Upper lobe of left lung (tissue), 6 donors: ENCODE measurements around the gene EFNB2. TPM values are rescaled to one million over a fixed set of nuclear protein-coding genes. Genes with fewer than 3 reads are reported as not detected.

ENCODE experiments used
- ATAC-seq, 2 donors: fragments of 200-7000 bp; cut with Tn5 transposase; one replicate each; pipeline ENCODE4 v1.9.1; 2022; ENCODE audit warnings: mild to moderate bottlenecking in 2 of 2, moderate library complexity in 2 of 2; ENCODE audit not compliant: low FRiP score in 2 of 2
- DNase-seq, 2 donors: peaks; one replicate each; pipeline ENCODE4 v3.0.0-alpha.2; 2019 to 2020
- H3K27ac ChIP-seq, 4 donors: fragments of 200-600 bp; sonication (generic); one replicate each; pipeline ENCODE4 v1.5.1; 2016 to 2019
- H3K27me3 ChIP-seq, 4 donors: fragments of 200-600 bp; sonication (generic); one replicate each; pipeline ENCODE4 v1.5.1; 2017 to 2019
- H3K36me3 ChIP-seq, 4 donors: fragments of 200-600 bp; sonication (generic); one replicate each; pipeline ENCODE4 v1.5.1; 2016 to 2019
- H3K4me1 ChIP-seq, 4 donors: fragments of 200-600 bp; sonication (generic); one replicate each; pipeline ENCODE4 v1.5.1; 2018 to 2019
- H3K4me3 ChIP-seq, 4 donors: fragments of 200-600 bp; sonication (generic); one replicate each; pipeline ENCODE4 v1.5.1; 2017 to 2019; ENCODE audit warnings: mild to moderate bottlenecking in 2 of 4, moderate library complexity in 1 of 4
- H3K9me3 ChIP-seq, 4 donors: fragments of 200-600 bp; sonication (generic); one replicate each; pipeline ENCODE4 v1.5.1; 2018 to 2019
- EP300 ChIP-seq, 4 donors: sonication (generic); formaldehyde crosslinking; IDR thresholded peaks; one replicate each; pipeline ENCODE4 v1.5.1; 2017; ENCODE audit warnings: antibody characterized with exemption in 4 of 4, control low read depth in 2 of 4
- POLR2A ChIP-seq, 4 donors: fragments of 450-650 bp; IDR thresholded peaks; one replicate each; pipeline ENCODE4 v1.5.1; 2016 to 2017; ENCODE audit warnings: antibody characterized with exemption in 4 of 4, mild to moderate bottlenecking in 2 of 4
- POLR2AphosphoS5 ChIP-seq, 2 donors: sonication (generic); formaldehyde crosslinking; IDR thresholded peaks; one replicate each; pipeline ENCODE4 v1.5.1; 2017; ENCODE audit warnings: antibody characterized with exemption in 2 of 2
- WGBS, 2 donors: methylation state at CpG; one replicate each; pipeline ENCODE4 v1.1.5; 2017 to 2018; 5-methylcytosine and 5-hydroxymethylcytosine counted together
- total RNA-seq, 6 donors: library from RNA; depleted of rRNA in 4 of 6; stranded (reverse); fragments of >200 nt in 4 of 6; gene quantifications; one replicate each; pipeline versions ENCODE4 v1.1.0 to v1.2.1, GENCODE V29; 2016 to 2021
- TF ChIP-seq, protein P1 (sequence below), 6 experiments: fragments of 450-650 bp in 4 of 6; fragments of 200-600 bp in 2 of 6; sonication (generic) in 2 of 6; IDR thresholded peaks; one replicate each; pipeline ENCODE4 v1.5.1; 2016 to 2019; ENCODE audit warnings: antibody characterized with exemption in 6 of 6
- donor health status: DM: no; HTN: no; CAD: no; lungs with moderate emphysema.
- donor health status: DM: no; HTN: yes; CAD: no; lungs with severe emphysema.

The EFNB2 gene
- total RNA-seq, 6 donors from 2014 or later: 23.0 to 45.7 (median 30.9) TPM

DNA sequence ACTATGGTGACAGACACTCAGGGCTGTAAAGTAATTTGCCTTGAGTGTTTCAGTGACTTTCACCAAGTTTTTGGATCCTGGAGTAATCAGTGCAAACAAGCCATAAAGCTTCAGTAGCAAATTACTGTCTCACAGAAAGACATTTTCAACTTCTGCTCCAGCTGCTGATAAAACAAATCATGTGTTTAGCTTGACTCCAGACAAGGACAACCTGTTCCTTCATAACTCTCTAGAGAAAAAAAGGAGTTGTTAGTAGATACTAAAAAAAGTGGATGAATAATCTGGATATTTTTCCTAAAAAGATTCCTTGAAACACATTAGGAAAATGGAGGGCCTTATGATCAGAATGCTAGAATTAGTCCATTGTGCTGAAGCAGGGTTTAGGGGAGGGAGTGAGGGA, 23.1 kb upstream of the EFNB2 start:
- H3K4me3 ChIP-seq: no peak overlapping the region
- no peaks in the 10 kb centered on the region for H3K9me3 ChIP-seq
- H3K27ac ChIP-seq: peak overlapping the region in 2 of 4 donors; percentile 26 to 41
- TF ChIP-seq EP300 (IDR thresholded peaks at IDR 0.05): no peak
- ATAC-seq (no peak), DNase-seq (no peak)
- peaks cover 26 to 49% (median 30%) of the 10 kb centered on the region in 4 donors for H3K4me1 ChIP-seq
- peaks cover 16 to 60% (median 29%) of the 10 kb centered on the region in 4 donors for H3K36me3 ChIP-seq
- H3K27me3 ChIP-seq: no peaks in the 10 kb centered on the region

DNA sequence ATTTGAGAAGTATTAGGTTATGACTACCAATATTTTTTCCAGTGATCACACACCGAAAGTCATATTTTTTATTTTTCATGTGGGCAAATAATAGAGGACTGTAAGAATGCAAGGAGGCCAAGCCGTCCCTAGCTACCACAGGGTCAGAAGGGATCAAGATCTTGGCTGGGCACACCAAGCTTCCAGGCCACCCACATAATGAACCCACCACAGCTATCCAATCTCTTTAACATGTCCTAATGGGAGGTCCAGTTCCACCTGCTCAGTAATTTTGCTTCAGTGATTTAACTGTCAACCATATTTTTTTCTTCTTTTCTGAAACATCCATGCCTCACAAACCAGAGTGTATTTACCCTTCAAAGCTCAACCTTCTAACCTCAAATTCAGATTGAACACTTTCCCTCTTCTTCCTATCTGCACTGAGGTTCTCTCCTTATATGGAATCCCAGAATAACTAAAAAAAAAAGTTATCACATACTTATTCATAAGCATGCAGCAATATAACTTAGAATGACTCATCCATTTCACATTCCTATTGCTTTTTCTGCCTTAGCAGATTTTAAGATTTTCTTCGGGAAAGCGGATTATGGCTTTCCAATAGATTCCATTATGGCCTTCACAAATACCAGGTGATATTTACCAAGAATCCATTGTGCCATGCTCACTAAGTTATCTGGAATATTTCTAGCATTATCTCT, 20.3 kb upstream of the EFNB2 start:
- WGBS, 2 donors: 90 to 94% methylated on average over 4 of the region's 4 CpGs
- Histone ChIP-seq H3K27ac (peak overlapping the region in 2 of 4 donors; percentile 11 to 18), H3K27me3 (no peaks in the 10 kb centered on the region), H3K9me3 (no peaks in the 10 kb centered on the region), H3K36me3 (peaks cover 20 to 73% (median 29%) of the 10 kb centered on the region in 4 donors), H3K4me1 (peaks cover 12 to 36% (median 25%) of the 10 kb centered on the region in 4 donors), H3K4me3 (no peak overlapping the region)
- TF ChIP-seq EP300 (IDR thresholded peaks at IDR 0.05): no peak
- TF ChIP-seq POLR2AphosphoS5 (IDR thresholded peaks at IDR 0.05): no peak
- TF ChIP-seq, protein P1, sequence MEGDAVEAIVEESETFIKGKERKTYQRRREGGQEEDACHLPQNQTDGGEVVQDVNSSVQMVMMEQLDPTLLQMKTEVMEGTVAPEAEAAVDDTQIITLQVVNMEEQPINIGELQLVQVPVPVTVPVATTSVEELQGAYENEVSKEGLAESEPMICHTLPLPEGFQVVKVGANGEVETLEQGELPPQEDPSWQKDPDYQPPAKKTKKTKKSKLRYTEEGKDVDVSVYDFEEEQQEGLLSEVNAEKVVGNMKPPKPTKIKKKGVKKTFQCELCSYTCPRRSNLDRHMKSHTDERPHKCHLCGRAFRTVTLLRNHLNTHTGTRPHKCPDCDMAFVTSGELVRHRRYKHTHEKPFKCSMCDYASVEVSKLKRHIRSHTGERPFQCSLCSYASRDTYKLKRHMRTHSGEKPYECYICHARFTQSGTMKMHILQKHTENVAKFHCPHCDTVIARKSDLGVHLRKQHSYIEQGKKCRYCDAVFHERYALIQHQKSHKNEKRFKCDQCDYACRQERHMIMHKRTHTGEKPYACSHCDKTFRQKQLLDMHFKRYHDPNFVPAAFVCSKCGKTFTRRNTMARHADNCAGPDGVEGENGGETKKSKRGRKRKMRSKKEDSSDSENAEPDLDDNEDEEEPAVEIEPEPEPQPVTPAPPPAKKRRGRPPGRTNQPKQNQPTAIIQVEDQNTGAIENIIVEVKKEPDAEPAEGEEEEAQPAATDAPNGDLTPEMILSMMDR (IDR thresholded peaks at IDR 0.05): no peak
- DNase-seq (no peak), ATAC-seq (no peak)

DNA sequence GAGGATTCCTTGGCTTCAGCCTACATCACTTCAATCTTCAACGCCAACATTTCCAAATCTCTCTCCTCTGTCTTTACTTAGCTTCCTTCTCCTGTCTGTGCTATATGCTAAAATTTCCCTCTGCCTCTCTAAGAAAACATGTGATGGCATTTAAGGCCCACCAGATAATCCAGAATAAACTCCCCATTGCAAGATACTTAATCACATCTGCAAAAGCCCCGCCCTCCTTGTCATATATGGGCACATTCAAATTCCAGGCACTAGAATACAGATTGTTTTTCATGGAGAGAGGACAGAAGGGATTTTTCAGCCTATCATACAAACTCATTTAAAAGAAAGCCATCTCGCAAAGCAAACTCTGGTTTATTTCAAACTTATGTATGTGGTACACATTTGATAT, 16.3 kb upstream of the EFNB2 start:
- H3K4me1 ChIP-seq: peaks cover 14 to 27% (median 18%) of the 10 kb centered on the region in 4 donors

DNA sequence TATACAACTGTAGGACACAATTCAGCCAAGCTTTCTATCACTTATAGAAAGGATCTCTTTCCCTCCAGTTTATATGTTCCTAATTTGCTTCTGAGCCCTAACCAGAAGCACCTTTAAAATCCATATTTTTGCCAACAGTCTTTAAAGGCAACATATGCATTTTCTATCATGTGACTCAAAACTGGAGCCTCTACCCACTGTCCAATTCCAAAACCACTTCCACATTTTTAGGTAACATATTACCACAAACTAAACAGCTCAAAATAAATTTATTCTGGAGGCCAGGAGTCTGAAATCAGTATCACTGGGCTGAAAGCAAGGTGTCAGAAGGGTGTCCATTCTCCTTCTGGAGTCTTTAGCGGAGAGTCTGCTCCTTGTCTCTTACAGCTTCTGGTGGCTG, 15.9 kb upstream of the EFNB2 start:
- WGBS, 2 donors: 95 to 100% methylated on average over 1 of the region's 1 CpG
- H3K27ac ChIP-seq: no peak overlapping the region
- TF ChIP-seq POLR2A (IDR thresholded peaks at IDR 0.05) (no peak), POLR2AphosphoS5 (IDR thresholded peaks at IDR 0.05) (no peak), EP300 (IDR thresholded peaks at IDR 0.05) (no peak)
- TF ChIP-seq, protein P1 (IDR thresholded peaks at IDR 0.05): no peak

More for the DNA sequence above, 16.3 kb upstream of the EFNB2 start:
- DNase-seq: no peak
- peaks cover 9 to 50% (median 22%) of the 10 kb centered on the region in 4 donors for H3K36me3 ChIP-seq
- TF ChIP-seq, protein P1 (IDR thresholded peaks at IDR 0.05): no peak
- no peak for ATAC-seq
- no peak overlapping the region for H3K27ac ChIP-seq
- no peaks in the 10 kb centered on the region for H3K27me3 ChIP-seq
- WGBS, 2 donors: 94% methylated on average over 3 of the region's 3 CpGs
- H3K4me3 ChIP-seq: no peak overlapping the region
- no peaks in the 10 kb centered on the region for H3K9me3 ChIP-seq

DNA sequence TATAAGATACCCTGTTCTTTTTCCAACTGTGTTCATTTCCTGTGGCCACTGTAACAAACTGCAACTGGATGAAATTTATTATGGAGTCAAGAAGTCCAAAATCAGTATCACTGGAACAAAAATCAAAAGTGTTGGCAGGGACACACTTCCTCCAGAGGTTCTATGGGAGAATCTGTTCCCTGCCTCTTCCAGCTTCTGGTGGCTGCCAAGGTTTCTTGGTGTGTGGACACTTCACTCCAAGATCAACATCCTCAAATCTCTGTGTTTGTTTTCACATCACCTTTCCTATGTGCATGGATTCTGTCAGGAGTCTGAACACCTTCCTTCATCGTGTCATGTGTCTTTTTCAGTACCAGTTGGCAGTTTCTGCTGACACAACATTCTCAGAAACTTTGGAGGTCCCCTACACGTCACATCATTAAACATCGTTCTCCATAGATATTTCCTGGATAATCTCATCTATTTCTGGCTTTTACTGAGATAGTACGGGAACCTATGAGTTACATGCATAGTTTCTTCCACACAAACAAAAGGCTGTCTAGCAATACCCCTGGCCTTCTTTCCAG, 15.2 kb upstream of the EFNB2 start:
- Histone ChIP-seq H3K4me1 (peaks cover 10 to 27% (median 18%) of the 10 kb centered on the region in 4 donors), H3K27ac (no peak overlapping the region), H3K36me3 (peaks cover 7 to 41% (median 14%) of the 10 kb centered on the region in 4 donors), H3K4me3 (no peak overlapping the region), H3K27me3 (no peaks in the 10 kb centered on the region), H3K9me3 (no peaks in the 10 kb centered on the region)
- ATAC-seq (no peak), DNase-seq (no peak)
- TF ChIP-seq EP300 (IDR thresholded peaks at IDR 0.05) (no peak), POLR2A (IDR thresholded peaks at IDR 0.05) (no peak), POLR2AphosphoS5 (IDR thresholded peaks at IDR 0.05) (no peak)
- TF ChIP-seq, protein P1 (IDR thresholded peaks at IDR 0.05): no peak
- 64 to 76% methylated on average over 4 of the region's 4 CpGs for WGBS, 2 donors

More for the DNA sequence above, 15.9 kb upstream of the EFNB2 start:
- no peaks in the 10 kb centered on the region for H3K27me3 ChIP-seq
- peaks cover 14 to 27% (median 18%) of the 10 kb centered on the region in 4 donors for H3K4me1 ChIP-seq
- ATAC-seq (no peak), DNase-seq (no peak)
- H3K9me3 ChIP-seq: no peaks in the 10 kb centered on the region
- H3K4me3 ChIP-seq: no peak overlapping the region
- H3K36me3 ChIP-seq: peaks cover 8 to 48% (median 18%) of the 10 kb centered on the region in 4 donors
